Thymus (tissue), 14 donors: ENCODE measurements around the gene ATMIN. TPM values are rescaled to one million over a fixed set of nuclear protein-coding genes. Genes with fewer than 3 reads are reported as not detected.

Experiments used
- DNase-seq, 9 donors: peaks; one replicate each; pipeline ENCODE4 v3.0.0-alpha.2; 2013; ENCODE audit warnings: low spot score in 9 of 9, low read depth in 6 of 9, missing footprints in 1 of 9
- H3K27ac ChIP-seq, 2 donors: one replicate each; pipeline ENCODE4 v1.5.1; 2013; ENCODE audit warnings: control low read depth in 1 of 2, low read depth in 1 of 2, low read length in 1 of 2, mild to moderate bottlenecking in 1 of 2, moderate library complexity in 1 of 2
- H3K27me3 ChIP-seq, 2 donors: one replicate each; pipeline ENCODE4 v1.5.1; 2013; ENCODE audit warnings: low read length in 1 of 2; ENCODE audit not compliant: control insufficient read depth in 2 of 2, insufficient read depth in 1 of 2
- H3K36me3 ChIP-seq, 2 donors: one replicate each; pipeline ENCODE4 v1.5.1; 2013; ENCODE audit warnings: low read length in 1 of 2, mild to moderate bottlenecking in 1 of 2, moderate library complexity in 1 of 2; ENCODE audit not compliant: control insufficient read depth in 2 of 2, insufficient read depth in 2 of 2
- H3K4me1 ChIP-seq, 2 donors: one replicate each; pipeline ENCODE4 v1.5.1; 2013; ENCODE audit warnings: low read length in 2 of 2; ENCODE audit not compliant: control insufficient read depth in 2 of 2, insufficient read depth in 2 of 2
- H3K4me3 ChIP-seq, 2 donors: one replicate each; pipeline ENCODE4 v1.5.1; 2013; ENCODE audit warnings: low read length in 2 of 2, control low read depth in 1 of 2, mild to moderate bottlenecking in 1 of 2
- H3K9me3 ChIP-seq, 2 donors: one replicate each; pipeline ENCODE4 v1.5.1; 2013; ENCODE audit warnings: low read length in 1 of 2, mild to moderate bottlenecking in 1 of 2; ENCODE audit not compliant: control insufficient read depth in 2 of 2, insufficient read depth in 1 of 2
- WGBS: extraction: QIAGEN DNeasy Blood & Tissue Kit; methylation state at CpG from one replicate; pipeline ENCODE4 v1.1.7; 2013; 5-methylcytosine and 5-hydroxymethylcytosine counted together
- long read RNA-seq, 10 donors: transcript quantifications; one replicate each; lab custom pipeline, GENCODE V29; 2026
- polyA plus RNA-seq: library from polyadenylated mRNA; stranded (reverse); fragments of 200-250 nt; gene quantifications from one replicate; pipeline ENCODE4 v1.2.3, GENCODE V29; 2013
- total RNA-seq: library from RNA; stranded (reverse); fragments of 120-200 nt; gene quantifications from one replicate; pipeline ENCODE4 v1.2.4, GENCODE V29; 2013
- donor health status: healthy.

Gene ATMIN
- 25.7 TPM for total RNA-seq
- 19.3 TPM for polyA plus RNA-seq
- long read RNA-seq, donor 1, full-length matches to known transcripts, result 2 of 2 reads
- long read RNA-seq, donor 1, partial matches to known transcripts, result 0 of 2 reads
- long read RNA-seq, donor 1, other reads (novel, unspliced or antisense), result 0 of 2 reads
- long read RNA-seq, donor 2, result 0 reads
- long read RNA-seq, donor 3, full-length matches to known transcripts, result 14 of 14 reads
- long read RNA-seq, donor 3, partial matches to known transcripts, result 0 of 14 reads
- long read RNA-seq, donor 3, other reads (novel, unspliced or antisense), result 0 of 14 reads
- long read RNA-seq, donor 4, full-length matches to known transcripts, result 11 of 11 reads
- long read RNA-seq, donor 4, partial matches to known transcripts, result 0 of 11 reads
- long read RNA-seq, donor 4, other reads (novel, unspliced or antisense), result 0 of 11 reads
- long read RNA-seq, donor 5, full-length matches to known transcripts, result 14 of 14 reads
- long read RNA-seq, donor 5, partial matches to known transcripts, result 0 of 14 reads
- long read RNA-seq, donor 5, other reads (novel, unspliced or antisense), result 0 of 14 reads
- long read RNA-seq, donor 6, full-length matches to known transcripts, result 15 of 15 reads
- long read RNA-seq, donor 6, partial matches to known transcripts, result 0 of 15 reads
- long read RNA-seq, donor 6, other reads (novel, unspliced or antisense), result 0 of 15 reads
- long read RNA-seq, donor 7, full-length matches to known transcripts, result 12 of 12 reads
- long read RNA-seq, donor 7, partial matches to known transcripts, result 0 of 12 reads
- long read RNA-seq, donor 7, other reads (novel, unspliced or antisense), result 0 of 12 reads
- long read RNA-seq, donor 8, full-length matches to known transcripts, result 6 of 6 reads
- long read RNA-seq, donor 8, partial matches to known transcripts, result 0 of 6 reads
- long read RNA-seq, donor 8, other reads (novel, unspliced or antisense), result 0 of 6 reads
- long read RNA-seq, donor 9, full-length matches to known transcripts, result 8 of 8 reads
- long read RNA-seq, donor 9, partial matches to known transcripts, result 0 of 8 reads
- long read RNA-seq, donor 9, other reads (novel, unspliced or antisense), result 0 of 8 reads
- long read RNA-seq, donor 10, full-length matches to known transcripts, result 12 of 12 reads
- long read RNA-seq, donor 10, partial matches to known transcripts, result 0 of 12 reads
- long read RNA-seq, donor 10, other reads (novel, unspliced or antisense), result 0 of 12 reads

GRCh38 chr16:81035398-81035974, at the start of gene ATMIN:
TSS of gene ATMIN (plus strand) at chr16:81035842. CDS start at chr16:81035871, 29 bp downstream.
- H3K27ac ChIP-seq, result peak within 1 kb of the TSS in 1 of 2 donors; percentile 62
- H3K4me3 ChIP-seq, result peak within 1 kb of the TSS; percentile 56 to 88
- no peaks in the 10 kb centered on the region for H3K9me3 ChIP-seq
- WGBS, result 7% methylated on average over 54 of the region's 54 CpGs
- peaks cover 2 to 9% of the 10 kb centered on the region in 2 donors for H3K36me3 ChIP-seq
- H3K27me3 ChIP-seq, result no peaks in the 10 kb centered on the region
- peaks cover 11 to 12% of the 10 kb centered on the region in 2 donors for H3K4me1 ChIP-seq
- peak; percentile 45 to 94 (median 86) for DNase-seq

- peaks cover 0 to 3% of the 10 kb centered on the region in 2 donors for H3K4me1 ChIP-seq
- WGBS, result 61% methylated on average over 2 of the region's 2 CpGs
- no peak for DNase-seq
- no peak overlapping the region for H3K4me3 ChIP-seq
- no peaks in the 10 kb centered on the region for H3K27me3 ChIP-seq
- H3K9me3 ChIP-seq, result no peaks in the 10 kb centered on the region
- peaks cover 4 to 6% of the 10 kb centered on the region in 2 donors for H3K36me3 ChIP-seq
- H3K27ac ChIP-seq, result no peak overlapping the region
Observed at GRCh38 chr16:80986557-80986956, 49.1 kb upstream of the ATMIN start.

- Histone ChIP-seq H3K27me3 (no peaks in the 10 kb centered on the region), H3K4me1 (peaks cover 0 to 3% of the 10 kb centered on the region in 2 donors), H3K36me3 (peaks cover 6% of the 10 kb centered on the region in 2 donors), H3K27ac (no peak overlapping the region), H3K9me3 (no peaks in the 10 kb centered on the region), H3K4me3 (no peak overlapping the region)
- 81% methylated on average over 7 of the region's 7 CpGs for WGBS
- no peak for DNase-seq
Observed at GRCh38 chr16:80988756-80989155, 46.9 kb upstream of the ATMIN start.

- peaks cover 0 to 3% of the 10 kb centered on the region in 2 donors for H3K4me1 ChIP-seq
- DNase-seq, result no peak
- H3K9me3 ChIP-seq, result no peaks in the 10 kb centered on the region
- H3K36me3 ChIP-seq, result peaks cover 6% of the 10 kb centered on the region in 2 donors
- no peaks in the 10 kb centered on the region for H3K27me3 ChIP-seq
- H3K4me3 ChIP-seq, result no peak overlapping the region
- 49% methylated on average over 2 of the region's 2 CpGs for WGBS
- no peak overlapping the region for H3K27ac ChIP-seq
Observed at GRCh38 chr16:80989801-80990200, 45.8 kb upstream of the ATMIN start.

- peaks cover 0 to 3% of the 10 kb centered on the region in 2 donors for H3K4me1 ChIP-seq
- no peak overlapping the region for H3K27ac ChIP-seq
- WGBS, result 98% methylated on average over 3 of the region's 3 CpGs
- no peak overlapping the region for H3K4me3 ChIP-seq
- no peak for DNase-seq
- H3K9me3 ChIP-seq, result no peaks in the 10 kb centered on the region
- peaks cover 6% of the 10 kb centered on the region in 2 donors for H3K36me3 ChIP-seq
- H3K27me3 ChIP-seq, result no peaks in the 10 kb centered on the region
Observed at GRCh38 chr16:80990577-80990976, 45.1 kb upstream of the ATMIN start.

GRCh38 chr16:80990978-80991377, 44.7 kb upstream of the ATMIN start:
- Histone ChIP-seq H3K4me3 (no peak overlapping the region), H3K4me1 (peaks cover 0 to 3% of the 10 kb centered on the region in 2 donors), H3K36me3 (peaks cover 6% of the 10 kb centered on the region in 2 donors), H3K27me3 (no peaks in the 10 kb centered on the region), H3K9me3 (no peaks in the 10 kb centered on the region), H3K27ac (no peak overlapping the region)
- 86% methylated on average over 2 of the region's 2 CpGs for WGBS
- no peak for DNase-seq

GRCh38 chr16:80991792-80992430, 43.7 kb upstream of the ATMIN start:
- WGBS, result 65% methylated on average over 6 of the region's 6 CpGs
- Histone ChIP-seq H3K36me3 (peaks cover 6% of the 10 kb centered on the region in 2 donors), H3K4me1 (peaks cover 0 to 3% of the 10 kb centered on the region in 2 donors), H3K27me3 (no peaks in the 10 kb centered on the region), H3K9me3 (no peaks in the 10 kb centered on the region), H3K4me3 (no peak overlapping the region), H3K27ac (no peak overlapping the region)
- DNase-seq, result no peak

GRCh38 chr16:80992676-80993293, 42.9 kb upstream of the ATMIN start:
- H3K4me1 ChIP-seq, result no peaks in the 10 kb centered on the region
- no peak overlapping the region for H3K4me3 ChIP-seq
- no peaks in the 10 kb centered on the region for H3K27me3 ChIP-seq
- no peaks in the 10 kb centered on the region for H3K9me3 ChIP-seq
- peaks cover 6% of the 10 kb centered on the region in 2 donors for H3K36me3 ChIP-seq
- H3K27ac ChIP-seq, result no peak overlapping the region
- 64% methylated on average over 3 of the region's 3 CpGs for WGBS
- no peak for DNase-seq
